Activated naive CD4-positive, alpha-beta T cell treated with anti-CD3 and anti-CD28 coated beads, Interleukin-2, amount 10 ng/mL, durations not matched to agents 7 days and 5 days (primary cell): Measurements from ENCODE around the gene PGM5.

Source experiments
- CTCF ChIA-PET: fragments of 350-600 bp; sonication (Branson Sonifier 250); formaldehyde crosslinking; loops from one replicate; lab custom pipeline; 2021; ENCODE audit warnings: antibody characterized with exemption; lab: Charles Lee
- DNase-seq: peaks from one replicate; pipeline ENCODE4 v3.0.0-alpha.2; 2020
- H3K27ac Mint-ChIP-seq: one replicate; pipeline ENCODE4 v1.8.0; 2021; ENCODE audit warnings: mild to moderate bottlenecking, moderate library complexity, mixed read lengths
- H3K27me3 Mint-ChIP-seq: one replicate; pipeline ENCODE4 v1.8.0; 2021; ENCODE audit warnings: mild to moderate bottlenecking, mixed read lengths
- H3K36me3 Mint-ChIP-seq: one replicate; pipeline ENCODE4 v1.8.0; 2021; ENCODE audit warnings: mixed read lengths
- H3K4me1 Mint-ChIP-seq: one replicate; pipeline ENCODE4 v1.8.0; 2021; ENCODE audit warnings: mixed read lengths
- H3K4me3 Mint-ChIP-seq: one replicate; pipeline ENCODE4 v1.8.0; 2021; ENCODE audit warnings: mild to moderate bottlenecking, moderate library complexity, mixed read lengths
- H3K9me3 Mint-ChIP-seq: one replicate; pipeline ENCODE4 v1.8.0; 2021; ENCODE audit warnings: mixed read lengths

Gene PGM5

GRCh38 chr9:68437785-68438184, 81.4 kb downstream of the PGM5 start:
- H3K4me3 Mint-ChIP-seq, result no peak overlapping the region
- no peaks in the 10 kb centered on the region for H3K27me3 Mint-ChIP-seq

GRCh38 chr9:68443624-68444023, 87.2 kb downstream of the PGM5 start:
- Mint-ChIP-seq H3K36me3 (no peaks in the 10 kb centered on the region), H3K4me3 (no peak overlapping the region), H3K9me3 (peaks cover 3% of the 10 kb centered on the region), H3K27ac (no peak overlapping the region), H3K4me1 (no peaks in the 10 kb centered on the region), H3K27me3 (no peaks in the 10 kb centered on the region)
- no peak for DNase-seq
- CTCF ChIA-PET, result no interaction called here

More at GRCh38 chr9:68437785-68438184, 81.4 kb downstream of the PGM5 start:
- CTCF ChIA-PET, result no interaction called here
- Mint-ChIP-seq H3K36me3 (no peaks in the 10 kb centered on the region), H3K4me1 (no peaks in the 10 kb centered on the region), H3K27ac (no peak overlapping the region), H3K9me3 (peaks cover 3% of the 10 kb centered on the region)
- no peak for DNase-seq

GRCh38 chr9:68446836-68447235, 90.4 kb downstream of the PGM5 start:
- Mint-ChIP-seq H3K4me3 (no peak overlapping the region), H3K27me3 (peaks cover 4% of the 10 kb centered on the region), H3K36me3 (no peaks in the 10 kb centered on the region), H3K27ac (no peak overlapping the region), H3K9me3 (no peaks in the 10 kb centered on the region), H3K4me1 (no peaks in the 10 kb centered on the region)
- no peak for DNase-seq
- CTCF ChIA-PET, result no interaction called here

GRCh38 chr9:68447611-68448010, 91.2 kb downstream of the PGM5 start:
- Mint-ChIP-seq H3K9me3 (no peaks in the 10 kb centered on the region), H3K27ac (no peak overlapping the region), H3K36me3 (no peaks in the 10 kb centered on the region), H3K4me3 (no peak overlapping the region), H3K4me1 (no peaks in the 10 kb centered on the region), H3K27me3 (peaks cover 9% of the 10 kb centered on the region)
- DNase-seq, result no peak
- CTCF ChIA-PET, result no interaction called here

GRCh38 chr9:68454579-68455334, 98.3 kb downstream of the PGM5 start:
- Mint-ChIP-seq H3K27me3 (peaks cover 6% of the 10 kb centered on the region), H3K27ac (no peak overlapping the region), H3K4me3 (no peak overlapping the region), H3K4me1 (no peaks in the 10 kb centered on the region), H3K36me3 (no peaks in the 10 kb centered on the region), H3K9me3 (no peaks in the 10 kb centered on the region)
- CTCF ChIA-PET, result no interaction called here
- no peak for DNase-seq

GRCh38 chr9:68455451-68455850, 99.0 kb downstream of the PGM5 start:
- no peaks in the 10 kb centered on the region for H3K36me3 Mint-ChIP-seq

GRCh38 chr9:68457803-68458202, 101.4 kb downstream of the PGM5 start:
- Mint-ChIP-seq H3K27me3 (no peaks in the 10 kb centered on the region), H3K36me3 (no peaks in the 10 kb centered on the region), H3K4me3 (no peak overlapping the region), H3K4me1 (no peaks in the 10 kb centered on the region), H3K9me3 (no peaks in the 10 kb centered on the region), H3K27ac (no peak overlapping the region)
- CTCF ChIA-PET, result no interaction called here
- no peak for DNase-seq

More at GRCh38 chr9:68455451-68455850, 99.0 kb downstream of the PGM5 start:
- DNase-seq, result no peak
- Mint-ChIP-seq H3K4me1 (no peaks in the 10 kb centered on the region), H3K4me3 (no peak overlapping the region), H3K27me3 (peaks cover 6% of the 10 kb centered on the region), H3K9me3 (no peaks in the 10 kb centered on the region), H3K27ac (no peak overlapping the region)
- CTCF ChIA-PET, result no interaction called here

- no peaks in the 10 kb centered on the region for H3K27me3 Mint-ChIP-seq
- CTCF ChIA-PET, result no interaction called here
- no peak overlapping the region for H3K27ac Mint-ChIP-seq
- no peaks in the 10 kb centered on the region for H3K9me3 Mint-ChIP-seq
- no peak for DNase-seq
- no peaks in the 10 kb centered on the region for H3K4me1 Mint-ChIP-seq
- no peaks in the 10 kb centered on the region for H3K36me3 Mint-ChIP-seq
- no peak overlapping the region for H3K4me3 Mint-ChIP-seq
Observed at GRCh38 chr9:68458918-68459317, 102.5 kb downstream of the PGM5 start.

- Mint-ChIP-seq H3K27me3 (no peaks in the 10 kb centered on the region), H3K4me3 (no peak overlapping the region), H3K9me3 (no peaks in the 10 kb centered on the region), H3K4me1 (no peaks in the 10 kb centered on the region), H3K27ac (no peak overlapping the region), H3K36me3 (no peaks in the 10 kb centered on the region)
- DNase-seq, result no peak
- CTCF ChIA-PET, result no interaction called here
Observed at GRCh38 chr9:68462105-68462775, 105.8 kb downstream of the PGM5 start.

GRCh38 chr9:68470067-68470466, 113.7 kb downstream of the PGM5 start:
- Mint-ChIP-seq H3K9me3 (no peaks in the 10 kb centered on the region), H3K4me3 (no peak overlapping the region), H3K27ac (no peak overlapping the region), H3K27me3 (peaks cover 8% of the 10 kb centered on the region), H3K36me3 (no peaks in the 10 kb centered on the region), H3K4me1 (no peaks in the 10 kb centered on the region)
- no peak for DNase-seq
- CTCF ChIA-PET, result no interaction called here

GRCh38 chr9:68470634-68471033, 114.2 kb downstream of the PGM5 start:
- Mint-ChIP-seq H3K27ac (no peak overlapping the region), H3K27me3 (peaks cover 8% of the 10 kb centered on the region), H3K9me3 (no peaks in the 10 kb centered on the region), H3K4me3 (no peak overlapping the region), H3K36me3 (no peaks in the 10 kb centered on the region), H3K4me1 (no peaks in the 10 kb centered on the region)
- no peak for DNase-seq
- CTCF ChIA-PET, result no interaction called here

- H3K27me3 Mint-ChIP-seq, result peaks cover 8% of the 10 kb centered on the region
- H3K27ac Mint-ChIP-seq, result no peak overlapping the region
- H3K4me1 Mint-ChIP-seq, result no peaks in the 10 kb centered on the region
Observed at GRCh38 chr9:68472119-68472518, 115.7 kb downstream of the PGM5 start.

GRCh38 chr9:68473790-68474189, 117.4 kb downstream of the PGM5 start:
- Mint-ChIP-seq H3K4me1 (no peaks in the 10 kb centered on the region), H3K9me3 (no peaks in the 10 kb centered on the region), H3K27me3 (peaks cover 8% of the 10 kb centered on the region), H3K4me3 (no peak overlapping the region), H3K36me3 (no peaks in the 10 kb centered on the region), H3K27ac (no peak overlapping the region)
- CTCF ChIA-PET, result no interaction called here
- DNase-seq, result no peak

More at GRCh38 chr9:68472119-68472518, 115.7 kb downstream of the PGM5 start:
- Mint-ChIP-seq H3K9me3 (no peaks in the 10 kb centered on the region), H3K36me3 (no peaks in the 10 kb centered on the region), H3K4me3 (no peak overlapping the region)
- CTCF ChIA-PET, result no interaction called here
- no peak for DNase-seq

- no peaks in the 10 kb centered on the region for H3K9me3 Mint-ChIP-seq
- no peak overlapping the region for H3K27ac Mint-ChIP-seq
- CTCF ChIA-PET, result no interaction called here
- no peak overlapping the region for H3K4me3 Mint-ChIP-seq
- H3K4me1 Mint-ChIP-seq, result no peaks in the 10 kb centered on the region
- DNase-seq, result no peak
- H3K36me3 Mint-ChIP-seq, result no peaks in the 10 kb centered on the region
- H3K27me3 Mint-ChIP-seq, result peaks cover 8% of the 10 kb centered on the region
Observed at GRCh38 chr9:68476422-68476821, 120.0 kb downstream of the PGM5 start.

GRCh38 chr9:68476847-68477246, 120.4 kb downstream of the PGM5 start:
- H3K27me3 Mint-ChIP-seq, result peaks cover 8% of the 10 kb centered on the region
- CTCF ChIA-PET, result no interaction called here
- no peak for DNase-seq
- no peaks in the 10 kb centered on the region for H3K9me3 Mint-ChIP-seq
- no peaks in the 10 kb centered on the region for H3K4me1 Mint-ChIP-seq
- H3K4me3 Mint-ChIP-seq, result no peak overlapping the region
- H3K27ac Mint-ChIP-seq, result no peak overlapping the region
- no peaks in the 10 kb centered on the region for H3K36me3 Mint-ChIP-seq
